PFSK-1 (cell line): ENCODE results near the gene CNKSR2.

Source experiments
- FOXP2 ChIP-seq: optimal IDR thresholded peaks from 2 replicates; pipeline ENCODE3; 2011; ENCODE audit warnings: borderline replicate concordance, control low read depth, inconsistent platforms; ENCODE audit not compliant: insufficient read depth; ENCODE audit errors: extremely low read length, extremely low read depth
- POLR2AphosphoS5 ChIP-seq: IDR thresholded peaks from 2 replicates; pipeline ENCODE4 v1.6.1; 2012; ENCODE audit warnings: low read depth, mild to moderate bottlenecking, control low read depth, low read length, moderate library complexity
- SIN3A ChIP-seq: IDR thresholded peaks from 2 replicates; pipeline ENCODE4 v1.6.1; 2012; ENCODE audit warnings: mild to moderate bottlenecking, low read length, moderate library complexity, borderline replicate concordance; ENCODE audit not compliant: insufficient read depth
- TAF1 ChIP-seq: IDR thresholded peaks from 2 replicates; pipeline ENCODE4 v1.6.1; 2012; ENCODE audit warnings: low read length, control low read depth, borderline replicate concordance; ENCODE audit not compliant: insufficient read depth
- TF ChIP-seq, protein P1 (sequence below), 2 experiments: IDR thresholded peaks; 2 replicates each; pipeline versions ENCODE4 v1.6.1 to v1.8.0; 2011 to 2012; ENCODE audit warnings: low read depth in 2 of 2, low read length in 2 of 2, control low read depth in 1 of 2, inconsistent platforms in 1 of 2, mild to moderate bottlenecking in 1 of 2, moderate library complexity in 1 of 2; ENCODE audit not compliant: insufficient read depth in 1 of 2

CNKSR2 gene

DNA sequence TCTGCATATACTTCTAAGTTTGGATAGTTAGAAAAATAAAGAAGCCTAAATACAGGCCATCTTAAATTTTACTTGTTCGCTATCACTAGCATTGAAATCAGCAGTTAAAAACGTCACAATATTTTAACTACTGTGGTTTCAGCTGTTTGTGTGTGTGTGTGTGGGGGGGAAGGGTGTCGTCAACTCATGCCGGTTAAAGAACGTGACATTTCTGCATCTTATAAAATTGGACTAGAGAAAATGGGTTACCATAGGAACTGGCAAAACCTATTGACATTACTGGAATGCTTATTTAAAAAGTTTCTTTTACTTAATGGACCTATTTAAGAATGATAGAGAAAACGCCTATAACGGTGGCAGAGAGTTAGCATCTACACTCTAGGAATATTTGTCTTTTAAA, 1.2 kb upstream of the CNKSR2 start:
- TF ChIP-seq TAF1 = no peak
- no peak for TF ChIP-seq SIN3A
- no peak for TF ChIP-seq FOXP2
- TF ChIP-seq POLR2AphosphoS5 = no peak
- TF ChIP-seq, protein P1, sequence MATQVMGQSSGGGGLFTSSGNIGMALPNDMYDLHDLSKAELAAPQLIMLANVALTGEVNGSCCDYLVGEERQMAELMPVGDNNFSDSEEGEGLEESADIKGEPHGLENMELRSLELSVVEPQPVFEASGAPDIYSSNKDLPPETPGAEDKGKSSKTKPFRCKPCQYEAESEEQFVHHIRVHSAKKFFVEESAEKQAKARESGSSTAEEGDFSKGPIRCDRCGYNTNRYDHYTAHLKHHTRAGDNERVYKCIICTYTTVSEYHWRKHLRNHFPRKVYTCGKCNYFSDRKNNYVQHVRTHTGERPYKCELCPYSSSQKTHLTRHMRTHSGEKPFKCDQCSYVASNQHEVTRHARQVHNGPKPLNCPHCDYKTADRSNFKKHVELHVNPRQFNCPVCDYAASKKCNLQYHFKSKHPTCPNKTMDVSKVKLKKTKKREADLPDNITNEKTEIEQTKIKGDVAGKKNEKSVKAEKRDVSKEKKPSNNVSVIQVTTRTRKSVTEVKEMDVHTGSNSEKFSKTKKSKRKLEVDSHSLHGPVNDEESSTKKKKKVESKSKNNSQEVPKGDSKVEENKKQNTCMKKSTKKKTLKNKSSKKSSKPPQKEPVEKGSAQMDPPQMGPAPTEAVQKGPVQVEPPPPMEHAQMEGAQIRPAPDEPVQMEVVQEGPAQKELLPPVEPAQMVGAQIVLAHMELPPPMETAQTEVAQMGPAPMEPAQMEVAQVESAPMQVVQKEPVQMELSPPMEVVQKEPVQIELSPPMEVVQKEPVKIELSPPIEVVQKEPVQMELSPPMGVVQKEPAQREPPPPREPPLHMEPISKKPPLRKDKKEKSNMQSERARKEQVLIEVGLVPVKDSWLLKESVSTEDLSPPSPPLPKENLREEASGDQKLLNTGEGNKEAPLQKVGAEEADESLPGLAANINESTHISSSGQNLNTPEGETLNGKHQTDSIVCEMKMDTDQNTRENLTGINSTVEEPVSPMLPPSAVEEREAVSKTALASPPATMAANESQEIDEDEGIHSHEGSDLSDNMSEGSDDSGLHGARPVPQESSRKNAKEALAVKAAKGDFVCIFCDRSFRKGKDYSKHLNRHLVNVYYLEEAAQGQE (IDR thresholded peaks at IDR 0.05; ENCODE audit: insufficient read depth in 1 of 2, low read depth in 2 of 2, low read length in 2 of 2) = no peak

DNA sequence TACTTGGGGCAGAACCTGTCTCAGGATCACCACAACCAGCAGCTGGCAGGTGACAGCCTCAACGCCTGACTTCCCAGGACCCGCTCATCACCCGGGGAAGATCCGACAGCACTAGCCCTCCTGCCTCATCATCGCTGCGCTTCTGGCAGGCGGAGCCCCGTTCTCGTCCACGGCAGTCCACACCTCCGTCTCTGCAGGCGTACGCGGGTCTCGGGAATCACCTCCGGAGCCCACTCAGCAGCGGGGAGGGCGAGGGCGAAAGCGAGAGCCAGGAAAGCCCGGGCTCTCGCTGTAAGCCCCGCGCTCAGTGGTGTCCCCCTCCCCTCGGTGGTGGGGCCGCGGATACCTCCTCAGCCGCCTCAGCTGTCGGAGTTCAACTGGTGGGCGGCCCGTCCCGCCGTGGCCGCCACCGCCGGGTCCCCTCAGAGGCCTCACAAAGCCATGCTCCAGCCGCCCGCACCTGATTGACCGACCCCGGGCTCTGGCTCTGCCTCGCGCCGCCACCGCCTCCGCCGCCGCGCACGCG, 518 bp upstream of the CNKSR2 start:
- TF ChIP-seq, protein P1 (IDR thresholded peaks at IDR 0.05; ENCODE audit: insufficient read depth in 1 of 2, low read depth in 2 of 2, low read length in 2 of 2) = no peak
- TF ChIP-seq POLR2AphosphoS5 (no peak), FOXP2 (no peak), SIN3A (no peak), TAF1 (no peak)

DNA sequence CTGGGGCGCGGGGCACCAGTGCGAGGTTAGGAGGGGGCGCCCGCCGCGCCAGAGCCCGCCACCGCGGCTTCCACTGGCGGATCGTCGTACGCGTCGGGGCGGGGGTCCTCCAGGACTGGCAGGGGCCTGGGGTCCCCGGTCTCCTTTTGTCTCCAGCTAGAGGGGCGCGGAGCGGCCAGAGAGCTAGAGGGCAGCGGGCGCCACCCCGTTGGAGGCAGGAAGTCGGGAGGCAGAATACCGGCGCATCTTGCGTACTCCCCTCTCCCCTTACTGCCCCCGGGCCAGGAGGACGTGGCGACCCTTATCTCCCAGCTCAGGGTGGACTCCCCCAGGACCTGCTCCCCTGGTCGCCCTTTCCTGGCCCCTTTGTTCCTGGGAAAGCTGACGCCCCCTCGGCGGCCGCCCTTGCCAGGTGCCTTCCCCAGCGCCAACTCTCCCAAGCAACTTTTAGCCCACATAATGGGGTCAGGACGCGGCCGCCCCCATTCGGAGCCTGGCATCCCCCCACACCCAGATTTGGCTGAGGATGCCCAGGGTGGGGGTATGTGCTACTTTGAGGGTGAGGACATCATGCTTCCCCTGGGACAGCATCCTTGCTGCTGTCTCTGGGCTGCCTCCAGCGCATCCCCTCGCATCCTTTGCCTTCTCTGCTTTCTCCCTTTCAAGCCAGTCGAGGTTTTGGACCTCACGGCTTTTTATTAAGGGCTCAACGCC, 933 bp downstream of the CNKSR2 start:
- TF ChIP-seq TAF1 = no peak
- TF ChIP-seq, protein P1 (IDR thresholded peaks at IDR 0.05; ENCODE audit: insufficient read depth in 1 of 2, low read depth in 2 of 2, low read length in 2 of 2) = no peak
- TF ChIP-seq SIN3A = no peak
- TF ChIP-seq POLR2AphosphoS5 = no peak
- no peak for TF ChIP-seq FOXP2

DNA sequence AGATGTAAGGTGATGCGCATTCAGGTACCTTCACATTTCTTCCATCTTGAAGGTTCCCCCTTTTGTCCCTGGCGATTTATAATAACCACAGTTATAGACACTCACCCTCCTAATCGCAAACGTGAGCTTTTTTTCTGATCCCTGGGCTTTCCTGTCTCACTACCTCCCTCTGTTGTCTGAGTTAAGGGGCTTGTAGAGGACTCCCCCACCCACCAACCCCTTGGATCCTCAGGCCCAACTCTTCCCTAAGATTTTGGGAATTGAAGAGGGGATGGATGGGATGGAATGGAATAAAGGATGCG, 1.4 kb downstream of the CNKSR2 start:
- TF ChIP-seq, protein P1 (IDR thresholded peaks at IDR 0.05; ENCODE audit: insufficient read depth in 1 of 2, low read depth in 2 of 2, low read length in 2 of 2) = no peak
- TF ChIP-seq FOXP2 (no peak), POLR2AphosphoS5 (no peak), TAF1 (no peak), SIN3A (no peak)
